DMS 273 (cell line): Measurements from ENCODE around the gene CFAP46.
A peak's percentile ranks its signal among the peaks of the same experiment; 100 is the strongest.
"Not testable (repeated sequence)": the region's sequence is repeated elsewhere in the genome, so short reads cannot be mapped to it uniquely, and the experiment has no call there.

Experiments
- DNase-seq: peaks from one replicate; lab custom pipeline; 2025; ENCODE audit not compliant: unreplicated experiment; lab: John Stamatoyannopoulos, UW

The CFAP46 gene

DNA sequence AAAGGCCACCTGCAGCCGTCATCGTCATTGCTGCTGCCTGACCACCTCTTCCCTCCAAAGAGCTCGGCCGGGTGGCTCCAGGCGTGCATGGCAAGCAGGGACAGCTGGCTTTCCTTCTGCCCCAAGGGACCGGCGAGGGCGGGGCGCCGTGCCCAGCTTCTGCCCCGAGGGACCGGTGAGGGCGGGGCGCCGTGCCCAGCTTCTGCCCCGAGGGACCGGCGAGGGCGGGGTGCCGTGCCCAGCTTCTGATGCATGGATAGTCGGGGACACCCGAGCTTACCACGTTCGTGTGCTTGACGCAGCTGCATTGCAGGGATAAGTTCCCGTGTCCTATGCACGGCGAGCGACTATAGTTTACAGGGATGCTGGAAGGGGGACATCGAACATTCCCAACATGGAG is 27.0 kb downstream of the CFAP46 start:
- DNase-seq: no peak

DNA sequence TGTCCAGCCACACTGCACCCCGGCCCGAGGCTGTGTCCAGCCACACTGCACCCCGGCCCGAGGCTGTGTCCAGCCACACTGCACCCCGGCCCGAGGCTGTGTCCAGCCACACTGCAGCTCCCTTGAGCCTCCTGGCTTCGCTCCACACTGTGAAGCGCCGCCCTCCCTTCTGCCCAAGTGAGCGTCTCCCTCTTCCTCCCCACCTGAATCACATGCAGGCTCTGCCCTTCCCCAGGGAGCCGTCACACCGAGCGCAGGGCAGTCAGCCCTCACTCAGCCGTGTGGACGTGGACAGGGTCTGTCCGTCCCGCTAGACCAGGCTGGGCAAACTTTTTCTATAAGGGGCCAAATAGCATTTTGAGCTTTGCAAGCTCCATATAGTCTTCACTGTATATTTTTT is 27.6 kb downstream of the CFAP46 start:
- DNase-seq: no peak

DNA sequence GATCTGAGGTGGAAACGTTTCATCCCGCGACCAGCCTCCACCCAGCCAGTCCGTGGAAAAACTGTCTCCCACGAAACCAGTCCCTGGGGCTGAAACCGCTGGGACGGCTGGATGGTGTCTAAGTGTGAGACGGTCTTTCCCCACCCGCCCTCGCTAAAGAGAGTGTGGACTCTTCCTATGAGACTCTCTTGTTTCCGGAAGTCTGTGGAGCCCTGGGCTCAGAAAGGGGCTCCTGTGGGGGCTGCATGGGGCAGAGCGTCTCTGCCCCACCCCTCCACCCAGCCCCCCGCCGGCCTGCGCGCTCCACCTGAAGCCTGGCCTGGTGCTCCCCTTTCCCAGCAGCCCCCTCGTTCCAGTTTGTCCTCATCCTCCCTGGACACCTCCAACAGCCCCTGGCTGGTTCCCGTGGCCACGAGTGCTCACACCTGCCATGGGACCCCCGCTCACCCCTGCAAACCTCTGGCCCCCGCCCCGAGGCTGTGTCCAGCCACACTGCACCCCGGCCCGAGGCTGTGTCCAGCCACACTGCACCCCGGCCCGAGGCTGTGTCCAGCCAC is 28.7 kb downstream of the CFAP46 start:
- no peak for DNase-seq

DNA sequence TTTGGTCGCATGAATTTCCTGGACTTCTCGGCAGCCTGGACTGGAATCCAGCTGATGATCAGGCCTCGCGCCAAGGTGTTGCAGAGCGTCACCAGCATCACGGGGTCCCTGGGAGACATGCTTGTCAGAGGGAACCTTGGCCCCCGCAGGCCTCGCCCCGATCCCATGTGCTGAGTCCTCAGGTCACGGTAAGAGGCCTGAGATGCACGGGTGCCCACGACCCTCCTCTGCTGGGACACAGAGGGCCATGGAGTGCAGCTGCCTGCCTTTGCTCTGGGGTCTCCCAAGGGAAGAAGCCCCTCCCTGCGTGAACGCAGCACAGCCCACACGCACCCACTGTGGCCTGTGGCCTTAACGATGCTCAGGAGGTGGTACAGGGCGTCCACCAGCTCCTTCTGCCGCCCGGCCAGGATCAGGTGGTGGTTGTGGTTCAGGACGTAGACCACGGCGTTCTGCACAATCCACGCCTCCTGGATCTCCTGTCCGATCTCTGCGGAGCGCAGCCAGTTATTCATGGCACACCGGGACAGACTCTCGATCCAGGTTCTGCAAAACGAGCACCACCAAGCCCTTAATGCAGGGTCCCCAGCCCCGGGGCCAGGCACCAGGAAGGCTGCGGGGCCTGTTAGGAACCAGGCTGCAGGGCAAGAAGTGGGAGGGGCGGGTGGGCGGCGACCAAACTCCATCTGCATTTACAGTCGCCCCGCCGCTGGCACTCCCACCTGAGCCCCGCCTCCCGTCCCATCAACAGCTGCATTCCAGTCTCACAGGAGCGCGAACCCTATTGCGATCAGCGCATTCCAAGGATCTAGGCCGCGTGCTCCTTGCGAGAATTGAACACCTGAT is 29.4 kb downstream of the CFAP46 start:
- DNase-seq: no peak

DNA sequence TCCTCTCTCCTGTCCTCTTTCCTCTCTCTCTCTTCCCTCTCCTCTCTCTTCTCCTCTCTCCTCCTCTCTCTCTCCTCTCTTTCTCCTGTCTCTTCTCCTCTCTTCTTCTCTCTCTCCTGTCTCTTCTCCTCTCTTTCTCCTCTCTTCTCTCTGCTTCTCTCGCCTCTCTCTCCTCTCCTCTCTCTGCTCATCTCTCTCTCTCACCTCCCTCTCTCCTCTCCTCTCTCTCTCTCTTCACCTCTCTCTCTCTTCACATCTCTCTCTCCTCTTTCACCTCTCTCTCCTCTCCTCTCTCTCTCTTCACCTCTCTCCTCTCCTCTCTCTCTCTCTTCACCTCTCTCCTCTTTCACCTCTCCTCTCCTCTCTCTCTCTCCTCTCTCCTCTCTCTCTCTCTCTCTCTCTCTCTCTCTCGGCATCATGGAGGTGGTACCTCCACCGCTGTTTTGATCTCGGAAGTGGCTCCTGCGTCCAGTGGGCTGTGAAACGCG is 30.1 kb downstream of the CFAP46 start:
- DNase-seq: no peak

DNA sequence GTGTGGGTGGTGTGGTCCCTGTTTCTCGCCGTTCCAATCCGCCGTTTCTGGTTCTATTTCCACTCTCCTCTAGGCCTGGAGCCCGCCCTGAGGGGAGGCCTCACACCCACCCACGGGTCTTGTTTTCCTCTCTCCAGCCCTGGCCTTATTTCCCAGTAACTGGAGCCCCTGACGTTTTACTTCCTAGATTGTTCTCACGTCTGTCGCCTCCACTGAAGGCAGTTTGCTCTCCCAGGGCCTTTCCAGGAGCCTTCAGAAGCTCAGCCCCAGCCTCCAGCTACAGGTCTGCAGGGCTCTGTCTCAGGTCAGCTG is 30.6 kb downstream of the CFAP46 start:
- no peak for DNase-seq

DNA sequence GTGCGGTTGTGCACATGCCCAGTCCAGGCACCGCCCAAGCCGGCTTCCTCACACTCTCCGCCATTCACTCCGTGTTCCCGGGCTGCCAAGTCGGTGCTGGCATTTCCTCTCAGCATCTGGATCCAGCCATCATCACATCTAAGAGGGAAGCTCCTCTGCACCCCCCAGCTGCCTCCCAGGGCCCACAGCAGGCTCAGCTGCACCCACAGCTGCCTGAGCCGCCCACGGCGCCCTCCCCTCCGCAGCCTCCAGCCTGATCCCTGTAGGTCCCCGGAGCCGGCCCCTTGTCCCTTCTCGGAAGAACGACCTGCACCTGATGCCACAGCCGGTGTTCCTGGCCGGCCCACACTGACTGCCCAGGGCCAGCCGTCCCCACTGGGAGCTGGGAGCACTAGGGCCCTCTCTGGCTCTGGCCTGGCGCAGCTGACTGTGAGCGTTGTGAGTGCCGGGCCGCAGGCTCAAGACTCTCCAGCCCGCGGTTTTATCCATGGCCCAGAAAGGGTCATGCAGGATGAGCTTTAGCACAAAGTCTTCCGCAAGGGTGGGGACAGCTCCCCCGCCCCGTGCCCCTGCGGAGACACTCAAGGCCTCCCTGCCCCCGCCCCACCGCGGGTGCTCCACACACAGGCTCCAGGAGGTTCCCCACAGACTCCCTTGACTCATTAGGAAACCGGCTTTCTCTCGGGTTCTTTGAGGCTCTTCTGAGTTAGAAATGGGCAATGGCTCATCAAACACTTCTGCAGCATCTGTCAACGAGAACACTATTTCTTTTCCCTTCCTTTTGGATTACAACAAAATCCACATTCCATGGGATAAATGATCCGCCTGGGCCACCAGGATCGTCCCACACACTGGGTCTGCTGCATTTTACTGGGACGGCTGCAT is 31.2 kb downstream of the CFAP46 start:
- DNase-seq: no peak

DNA sequence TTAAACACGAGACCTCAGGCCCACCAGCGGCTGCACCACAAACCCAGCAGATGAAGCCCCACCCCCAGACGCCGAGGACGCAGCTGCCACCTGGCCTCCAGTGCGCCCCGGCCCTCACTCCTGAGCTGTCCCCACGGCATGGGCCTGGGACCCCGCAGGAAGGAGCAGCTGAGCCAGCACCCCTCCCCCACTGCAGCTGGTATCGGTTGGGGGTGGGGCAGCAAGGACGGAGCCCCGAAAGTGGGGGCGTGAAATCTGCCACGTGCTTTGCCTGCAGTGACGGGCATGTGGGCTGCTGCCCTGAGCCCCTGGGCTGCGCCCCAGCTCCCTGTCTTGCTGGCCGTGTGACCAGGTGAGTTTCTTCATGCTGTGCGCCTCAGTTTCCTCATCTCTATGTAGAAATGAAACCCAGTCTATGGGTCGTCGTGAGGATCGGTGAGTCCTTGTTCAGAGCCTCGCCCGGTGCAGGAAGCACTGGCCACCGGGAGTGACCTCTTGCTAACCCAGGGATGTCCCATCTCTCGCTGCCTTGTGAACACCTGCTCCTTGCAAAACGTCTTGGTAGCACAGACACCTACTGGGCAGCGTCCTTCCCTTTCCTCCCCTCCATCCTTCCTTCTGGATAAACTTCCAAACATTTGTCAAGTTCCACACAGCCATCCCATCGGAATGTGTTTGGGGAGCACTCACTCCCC is 32.0 kb downstream of the CFAP46 start:
- no peak for DNase-seq

DNA sequence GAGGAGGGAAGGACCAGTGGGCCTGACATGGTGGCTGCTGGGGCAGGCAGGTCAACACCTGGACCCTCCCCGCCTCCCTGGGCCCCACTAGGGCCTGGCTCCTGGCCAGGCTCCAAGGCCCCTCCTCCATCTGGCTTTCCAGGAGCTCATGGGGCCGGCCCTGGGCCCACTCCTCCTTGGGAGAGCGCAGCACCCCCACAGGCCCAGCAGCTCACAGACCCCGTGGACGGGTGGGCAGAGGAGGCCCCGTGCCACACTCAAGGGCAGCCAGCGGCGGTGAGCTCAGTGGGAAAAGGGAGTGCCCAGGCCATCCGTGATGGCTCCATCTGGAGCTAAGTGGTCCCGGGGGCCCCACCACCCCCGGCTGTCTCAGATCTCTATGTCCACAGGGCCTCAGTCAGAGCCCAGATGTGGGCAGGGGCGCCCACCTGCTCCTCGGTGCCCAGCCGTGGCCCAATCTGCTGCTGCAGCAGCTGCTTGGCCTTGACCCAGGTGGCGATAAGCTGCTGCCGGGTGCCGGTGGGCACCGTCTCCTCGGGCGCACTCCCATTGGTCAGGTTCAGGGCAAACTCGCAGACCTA is 32.8 kb downstream of the CFAP46 start:
- peak; percentile 16 for DNase-seq

DNA sequence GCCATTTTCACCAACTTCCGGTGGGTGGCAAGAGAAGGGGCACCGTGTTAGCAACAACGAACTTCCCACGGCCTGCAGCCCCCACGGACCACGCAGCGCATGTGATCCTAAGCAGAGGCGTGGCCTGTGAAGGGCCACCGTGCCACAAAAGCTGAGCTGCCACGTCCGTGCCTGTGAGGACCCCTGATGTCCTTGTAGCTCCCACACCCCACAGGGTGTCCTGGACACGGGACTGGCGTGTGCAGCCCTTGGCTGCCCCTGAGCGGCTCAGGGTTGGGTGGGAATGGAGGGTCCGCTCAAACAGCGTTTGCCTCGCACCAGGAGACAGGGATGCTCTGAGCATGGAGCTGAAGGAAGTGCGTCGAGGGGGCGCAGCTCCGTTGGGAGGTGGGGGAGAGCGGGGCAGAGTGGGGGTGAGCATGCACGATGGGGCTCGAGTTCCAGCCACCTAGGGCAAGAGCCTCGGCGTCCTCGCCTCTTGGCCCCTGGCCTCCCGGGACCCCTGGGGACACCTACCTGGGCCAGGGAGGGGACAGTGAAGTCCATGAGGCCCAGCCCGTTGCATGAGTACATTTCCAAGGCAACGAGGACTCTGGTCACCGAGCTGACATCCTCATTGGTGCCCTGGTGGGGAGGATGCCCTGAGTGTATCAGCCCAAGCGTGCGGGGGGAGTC is 33.6 kb downstream of the CFAP46 start:
- DNase-seq: no peak

DNA sequence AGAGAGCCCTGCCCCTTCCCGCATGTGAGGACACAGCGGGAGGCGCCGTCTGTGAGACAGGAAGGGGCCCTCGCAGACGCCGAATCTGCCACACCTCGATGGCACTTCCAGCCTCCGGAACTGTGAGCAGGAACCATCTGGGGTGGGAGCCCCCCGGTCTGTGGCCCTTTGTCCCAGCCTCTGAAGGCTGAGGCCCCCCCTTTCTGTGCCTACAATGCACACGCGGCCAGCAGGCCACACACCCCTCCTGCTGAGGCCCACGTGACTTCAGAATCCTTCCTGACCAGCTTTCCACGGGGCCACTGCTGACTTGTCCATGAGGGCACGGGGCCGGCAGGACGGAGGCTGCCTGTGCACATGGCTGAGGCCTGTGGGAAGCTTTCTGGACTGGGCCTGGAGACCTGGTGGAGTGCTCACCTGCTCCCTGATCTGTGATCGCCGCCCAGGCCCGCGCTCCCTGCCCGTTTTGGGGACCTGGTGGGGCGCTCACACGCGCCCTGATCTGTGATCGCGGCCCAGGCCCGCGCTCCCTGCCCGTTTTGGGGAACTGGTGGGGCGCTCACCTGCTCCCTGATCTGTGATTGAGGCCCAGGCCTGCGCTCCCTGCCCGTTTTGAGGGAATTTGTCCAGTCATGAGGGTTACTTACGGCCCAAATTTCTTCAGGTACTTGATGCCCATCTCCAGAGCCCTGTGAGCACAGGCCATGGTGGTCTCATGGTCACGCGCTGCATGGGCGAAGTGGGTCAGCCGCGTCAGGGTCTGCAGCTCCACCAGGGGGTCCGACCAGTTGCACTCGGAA is 34.3 kb downstream of the CFAP46 start:
- no peak for DNase-seq

DNA sequence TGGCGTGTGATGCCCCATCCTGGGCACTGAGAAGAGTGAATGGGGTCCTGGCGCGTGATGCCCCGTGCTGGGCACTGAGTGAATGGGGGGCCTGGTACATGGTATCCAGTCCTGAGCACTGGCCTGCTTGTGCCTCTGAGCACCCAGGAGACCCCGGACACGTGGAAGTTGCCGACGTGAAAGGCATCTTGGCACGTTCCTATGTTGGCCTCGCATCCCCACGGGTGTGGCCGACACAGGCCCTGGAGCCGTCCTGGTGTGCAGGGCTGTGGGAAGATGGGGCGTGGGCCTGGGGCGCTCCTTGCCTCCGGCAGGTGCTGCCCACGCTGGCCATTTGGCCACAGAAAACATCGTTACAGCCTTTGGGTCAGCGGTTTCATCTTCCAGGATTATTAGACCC is 35.5 kb downstream of the CFAP46 start:
- DNase-seq: no peak

DNA sequence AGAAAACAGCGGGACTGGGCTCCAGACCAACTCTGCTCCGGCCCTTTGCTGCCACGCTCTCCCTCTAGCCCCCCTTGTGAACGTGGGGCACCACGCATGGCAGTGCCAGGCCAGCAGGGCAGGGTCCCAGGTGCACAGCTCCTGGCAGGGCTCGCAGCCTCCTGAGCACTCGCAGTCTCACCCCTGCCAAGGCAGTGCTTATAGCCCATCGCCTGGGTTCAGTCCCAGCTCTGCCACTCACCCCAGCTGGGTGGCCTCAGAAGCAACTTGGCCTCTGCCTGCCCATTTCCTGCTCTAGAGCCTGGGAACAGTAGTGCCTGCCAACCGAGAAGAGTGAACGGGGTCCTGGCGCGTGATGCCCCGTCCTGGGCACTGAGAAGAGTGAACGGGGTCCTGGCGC is 36.3 kb downstream of the CFAP46 start:
- DNase-seq: no peak

DNA sequence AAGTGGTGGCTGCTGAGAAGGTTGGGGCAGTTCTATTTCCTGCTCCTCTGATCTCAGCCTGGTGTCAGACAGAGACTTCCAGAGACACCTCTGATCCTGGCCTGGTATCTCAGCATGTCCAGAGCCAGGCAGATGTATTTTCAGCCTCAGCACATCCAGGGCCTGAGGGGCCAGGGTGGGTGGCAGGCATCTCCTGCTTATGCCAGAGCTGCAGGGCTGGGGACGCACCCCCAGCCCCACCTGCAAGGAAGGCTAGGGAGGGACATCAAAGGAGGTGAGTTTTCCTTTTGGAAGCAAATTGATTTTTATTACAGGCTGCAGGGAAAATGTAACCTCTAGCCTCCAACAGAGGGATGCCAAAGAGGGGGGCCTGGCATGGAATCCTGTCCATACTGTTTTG is 36.7 kb downstream of the CFAP46 start:
- no peak for DNase-seq

DNA sequence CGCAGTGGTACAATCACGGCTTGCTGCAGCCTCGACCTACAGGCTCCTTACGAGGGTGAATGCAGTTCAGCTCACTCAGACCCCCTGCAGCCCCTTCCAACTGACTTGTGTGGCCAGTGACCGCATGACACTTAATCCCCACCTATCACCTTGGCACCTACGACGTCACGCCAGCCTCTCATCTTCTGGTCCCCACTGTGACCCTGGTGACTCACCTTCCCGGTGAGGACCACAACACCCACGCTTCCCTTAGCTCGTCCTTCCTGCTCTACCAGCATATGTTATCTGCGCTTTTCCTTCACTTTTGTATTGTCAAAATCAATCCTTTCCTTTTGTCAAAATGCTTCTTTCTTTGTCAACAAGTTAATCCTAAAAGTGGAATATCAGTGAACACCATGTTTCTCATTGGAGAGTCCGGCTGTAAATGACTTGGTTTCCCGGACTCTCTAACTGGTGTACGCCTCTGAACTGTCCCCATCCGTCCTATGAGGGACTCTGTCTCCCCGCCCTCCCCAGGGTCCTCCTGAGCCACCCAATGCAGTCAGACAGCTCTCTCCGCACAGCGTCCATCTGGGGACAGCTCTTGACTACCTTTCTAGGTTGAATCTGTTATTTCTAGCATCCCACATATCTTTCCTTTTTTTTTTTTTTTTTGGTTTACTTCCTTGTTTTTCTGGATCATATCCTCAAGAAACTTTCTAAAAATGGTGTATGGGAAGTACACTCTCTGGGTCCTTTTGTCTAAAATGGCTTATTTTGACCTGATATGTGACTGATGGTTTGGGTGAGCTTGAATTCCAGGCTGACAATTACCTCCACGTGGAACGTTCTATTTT is 37.3 kb downstream of the CFAP46 start:
- DNase-seq: no peak

DNA sequence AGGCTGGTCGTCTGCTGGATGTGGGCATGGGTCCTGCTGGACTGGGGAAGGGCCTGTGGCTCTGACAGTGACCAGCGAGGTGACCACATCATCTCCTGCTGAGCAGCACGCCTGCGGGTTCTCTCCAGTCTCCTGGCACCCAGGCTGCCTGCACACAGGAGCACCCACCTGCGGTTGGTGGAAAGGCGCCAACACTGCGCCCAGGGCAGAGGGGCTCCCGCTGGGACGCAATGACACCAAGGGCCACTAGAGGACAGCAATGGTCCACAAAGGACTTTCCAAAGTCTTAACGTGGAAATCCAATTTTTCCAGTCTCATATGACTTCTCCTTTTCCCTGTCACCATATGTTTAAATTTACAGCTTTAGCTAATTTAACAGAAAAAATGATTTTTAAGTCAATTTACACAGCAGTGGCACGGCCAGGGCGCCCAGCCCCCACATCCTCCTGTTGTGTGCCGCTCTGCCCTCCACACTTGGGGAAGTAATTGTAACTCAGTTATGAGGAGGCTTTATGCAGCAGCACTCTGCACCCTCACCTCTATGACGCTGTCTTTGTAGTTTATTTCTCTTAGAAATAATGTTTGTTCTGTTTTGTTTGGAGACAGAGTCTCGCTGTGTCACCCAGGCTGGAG is 38.1 kb downstream of the CFAP46 start:
- DNase-seq: peak; percentile 67

DNA sequence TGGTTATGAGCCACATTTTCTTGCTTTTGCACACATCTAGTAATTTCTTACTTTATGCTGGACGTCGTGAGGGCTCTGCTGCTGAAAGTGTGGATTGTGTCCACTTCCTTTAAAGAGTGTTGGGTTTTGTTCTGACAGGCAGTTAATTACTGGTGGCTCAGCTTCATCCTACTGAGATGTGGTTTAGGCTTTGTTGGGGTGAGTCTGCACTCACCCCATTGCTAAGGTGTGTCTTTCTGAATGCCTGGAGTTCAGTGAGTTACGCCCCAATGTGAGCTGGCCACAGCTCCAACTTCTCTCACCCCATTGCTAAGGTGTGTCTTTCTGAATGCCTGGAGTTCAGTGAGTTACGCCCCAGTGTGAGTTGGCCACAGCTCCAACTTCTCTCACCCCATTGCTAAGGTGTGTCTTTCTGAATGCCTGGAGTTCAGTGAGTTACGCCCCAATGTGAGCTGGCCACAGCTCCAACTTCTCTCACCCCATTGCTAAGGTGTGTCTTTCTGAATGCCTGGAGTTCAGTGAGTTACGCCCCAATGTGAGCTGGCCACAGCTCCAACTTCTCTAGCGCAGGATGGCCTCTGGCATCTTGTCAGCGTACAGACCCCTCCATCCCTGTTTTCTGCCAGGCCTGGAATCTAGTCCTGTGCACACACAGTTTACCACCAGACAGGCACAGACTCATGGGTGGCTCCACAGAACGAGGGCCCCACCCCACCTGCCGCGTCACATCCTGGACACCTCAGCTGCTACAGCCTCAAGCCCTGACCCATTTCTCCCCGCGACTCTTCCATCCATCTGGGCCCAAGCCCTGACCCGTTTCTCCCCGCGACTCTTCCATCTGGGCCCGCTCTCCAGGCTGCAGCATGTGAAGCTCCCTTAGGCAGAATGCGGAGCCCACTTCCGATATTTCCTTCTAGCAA is 39.5 kb downstream of the CFAP46 start:
- DNase-seq: not testable (repeated sequence)
